GM12891 (cell line): ENCODE results near the gene ADA.

Source experiments
- DNase-seq: peaks from one replicate; pipeline ENCODE4 v3.0.0; 2011; ENCODE audit warnings: low spot score; ENCODE audit not compliant: insufficient read length
- FAIRE-seq: peaks from 2 replicates; lab custom pipeline; 2011; peaks lifted over from hg19 to GRCh38; lab: Jason Lieb, UNC
- PAX5 ChIP-seq: IDR thresholded peaks from 2 replicates; pipeline ENCODE4 v1.6.1; 2011; ENCODE audit warnings: low read length, moderate library complexity, mild to moderate bottlenecking; ENCODE audit not compliant: insufficient read depth, severe bottlenecking
- POLR2A ChIP-seq: IDR thresholded peaks from 2 replicates; pipeline ENCODE4 v1.6.1; 2011; ENCODE audit warnings: low read depth, low read length, control low read depth
- POLR2AphosphoS5 ChIP-seq: IDR thresholded peaks from 2 replicates; pipeline ENCODE4 v1.6.1; 2011; ENCODE audit warnings: low read depth, low read length, control low read depth
- POU2F2 ChIP-seq: IDR thresholded peaks from 2 replicates; pipeline ENCODE4 v1.6.1; 2011; ENCODE audit warnings: low read depth, mild to moderate bottlenecking, control low read depth, low read length, moderate library complexity
- SPI1 ChIP-seq: IDR thresholded peaks from 2 replicates; pipeline ENCODE4 v1.6.1; 2011; ENCODE audit warnings: low read depth, low read length, control low read depth
- TAF1 ChIP-seq: IDR thresholded peaks from 2 replicates; pipeline ENCODE4 v1.6.1; 2011; ENCODE audit warnings: low read depth, low read length, control low read depth

Gene ADA

DNA sequence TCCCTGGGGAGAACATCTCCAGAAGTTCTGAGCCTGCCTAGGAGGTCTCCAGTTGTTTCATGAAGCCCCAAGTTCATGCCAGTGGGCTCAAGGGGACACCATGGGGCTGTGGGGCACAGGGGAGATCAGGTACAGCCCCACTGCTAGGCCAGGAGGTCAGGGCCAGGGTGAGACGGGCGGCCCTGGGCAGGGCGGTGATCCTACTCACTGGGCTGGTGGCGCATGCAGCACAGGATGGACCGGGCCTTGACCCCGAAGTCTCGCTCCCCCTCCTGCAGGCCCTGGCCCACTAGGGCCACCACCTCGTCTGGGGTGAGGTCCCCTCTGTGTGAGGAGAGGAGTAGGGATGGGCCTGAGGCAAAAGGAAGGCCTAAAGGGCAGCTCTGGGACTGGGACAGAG, 26.1 kb downstream of the ADA start:
- FAIRE-seq, result no peak
- no peak for TF ChIP-seq PAX5
- TF ChIP-seq POLR2A, result no peak
- TF ChIP-seq TAF1, result no peak
- TF ChIP-seq SPI1, result no peak
- no peak for TF ChIP-seq POU2F2
- TF ChIP-seq POLR2AphosphoS5, result no peak
- DNase-seq, result no peak

DNA sequence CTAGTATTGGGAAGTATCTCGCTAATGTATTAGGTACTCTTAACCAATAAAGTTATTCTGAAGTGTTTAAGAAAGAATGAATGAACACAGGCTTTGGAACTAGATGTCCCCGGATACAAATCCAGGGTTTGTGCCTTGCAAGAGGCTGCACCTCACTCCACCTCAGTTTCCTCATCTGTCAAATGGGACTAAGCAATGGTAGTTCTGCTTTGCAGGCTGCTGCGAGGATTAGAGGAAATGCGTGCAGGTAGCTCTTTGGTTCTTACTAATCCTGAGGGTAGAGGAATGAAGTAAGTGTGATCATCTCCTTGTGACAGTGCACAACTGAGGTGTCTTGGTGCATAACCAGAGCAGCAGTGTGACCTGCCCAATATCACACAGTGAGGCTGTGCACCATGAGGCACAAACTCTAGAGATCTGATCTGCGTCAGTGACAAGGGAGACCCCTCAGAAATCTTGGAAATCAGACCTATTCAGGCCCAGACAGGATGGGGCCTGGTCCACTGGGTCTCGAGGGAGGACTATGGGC, 26.7 kb downstream of the ADA start:
- FAIRE-seq (no peak), DNase-seq (no peak)
- TF ChIP-seq POU2F2 (no peak), POLR2AphosphoS5 (no peak), TAF1 (no peak), POLR2A (no peak), PAX5 (no peak), SPI1 (no peak)

DNA sequence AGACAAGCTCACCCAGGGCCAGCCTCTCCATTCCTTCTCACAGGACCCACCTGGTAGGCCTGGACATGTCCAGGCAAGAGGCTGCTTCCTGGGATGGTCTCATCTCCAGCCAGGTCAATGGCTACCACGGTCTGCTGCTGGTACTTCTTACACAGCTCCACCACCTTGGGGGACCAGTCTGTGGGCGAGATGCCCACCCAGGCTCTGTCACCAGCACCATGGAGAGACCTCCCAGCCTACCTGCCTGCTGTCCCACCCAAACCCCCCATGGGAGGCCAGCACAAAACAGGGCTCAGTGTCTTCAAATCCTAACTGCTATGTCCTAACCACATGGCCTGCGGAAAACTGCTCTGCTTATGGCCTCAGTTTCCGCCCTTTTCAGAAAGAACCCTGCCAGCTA, 27.3 kb downstream of the ADA start:
- DNase-seq (no peak), FAIRE-seq (no peak)
- no peak for TF ChIP-seq PAX5
- no peak for TF ChIP-seq TAF1
- no peak for TF ChIP-seq POU2F2

DNA sequence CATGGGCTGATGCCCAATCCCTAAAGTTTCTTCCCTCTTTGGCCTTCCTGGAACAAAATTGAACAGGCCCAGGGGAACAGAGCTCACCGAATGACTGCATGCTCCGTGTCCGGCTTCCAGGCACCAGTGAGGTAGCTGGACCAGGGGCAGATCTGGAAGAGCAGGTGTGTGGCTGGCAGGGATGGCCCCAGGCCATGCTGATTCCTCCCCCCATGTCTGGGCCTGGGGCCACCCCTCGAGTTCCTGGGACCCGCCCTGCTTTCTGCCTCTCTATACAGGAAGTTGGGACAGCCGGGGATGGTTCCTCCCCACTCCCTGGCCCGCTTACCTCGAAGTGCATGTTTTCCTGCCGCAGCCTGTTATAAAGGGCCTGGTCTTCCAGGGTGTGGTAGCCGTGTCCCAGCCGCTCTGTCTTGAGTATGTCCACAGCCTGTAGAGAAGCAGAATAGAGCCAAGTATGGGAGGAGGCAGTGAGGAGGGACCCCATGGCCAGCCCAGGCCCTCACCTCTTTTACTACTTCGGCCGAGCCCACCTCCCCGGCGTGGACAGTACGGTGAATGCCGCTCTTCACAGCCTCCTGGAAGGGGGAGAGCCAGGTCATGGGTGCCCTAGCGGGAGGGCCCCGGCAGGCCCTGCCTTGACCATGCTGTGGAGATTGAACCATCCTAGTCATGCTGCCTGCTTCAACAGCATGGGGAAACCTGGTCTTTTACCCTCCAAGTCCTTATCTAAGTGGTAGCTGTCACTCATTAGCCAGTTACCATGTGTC, 28.8 kb downstream of the ADA start:
- TF ChIP-seq TAF1 (no peak), POLR2AphosphoS5 (no peak), PAX5 (no peak), POU2F2 (no peak), POLR2A (no peak)
- FAIRE-seq (no peak), DNase-seq (no peak)

DNA sequence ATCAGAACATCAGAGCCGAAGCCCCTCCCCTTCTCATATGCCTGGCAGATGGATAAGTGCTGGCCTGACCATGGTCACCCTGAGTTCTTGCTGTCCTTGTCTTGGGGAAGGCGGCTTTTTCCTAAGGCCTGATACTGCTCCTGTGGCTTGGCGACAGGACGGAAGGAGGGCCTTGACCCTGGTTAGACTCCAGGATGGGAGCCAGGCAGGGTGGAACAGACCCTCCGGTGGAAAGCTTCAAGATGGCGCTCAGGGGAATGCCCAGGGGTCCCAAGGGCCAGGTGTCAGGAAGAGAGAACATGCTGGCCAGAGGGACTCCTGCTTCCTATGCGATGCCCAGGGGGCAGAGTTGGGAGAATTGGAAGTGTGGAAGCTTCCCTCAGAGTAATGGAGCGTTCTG, 29.6 kb downstream of the ADA start:
- DNase-seq (no peak), FAIRE-seq (no peak)
- no peak for TF ChIP-seq POLR2A
- no peak for TF ChIP-seq PAX5
- TF ChIP-seq SPI1, result no peak
- TF ChIP-seq POLR2AphosphoS5, result no peak
- TF ChIP-seq TAF1, result no peak
- no peak for TF ChIP-seq POU2F2

DNA sequence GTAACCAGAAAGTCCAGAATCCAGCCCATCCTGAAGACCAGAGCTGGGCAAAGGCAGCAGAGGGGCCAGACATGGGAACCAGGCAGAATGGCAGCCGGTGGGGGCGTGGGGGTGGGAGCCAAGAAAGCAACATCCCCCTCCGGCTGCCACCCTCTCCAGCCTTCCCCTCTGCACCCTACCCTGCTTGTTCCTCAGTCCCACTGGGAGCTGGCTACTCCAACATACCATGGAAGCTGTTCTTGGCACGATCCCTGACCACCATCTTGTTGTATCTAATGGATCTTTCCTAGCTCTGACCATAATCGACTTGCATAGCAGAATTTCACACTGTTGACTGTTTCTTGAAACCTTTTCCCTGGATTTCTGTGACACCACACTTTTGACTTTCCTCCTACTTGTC, 30.2 kb downstream of the ADA start:
- DNase-seq, result no peak
- TF ChIP-seq POLR2A (no peak), POU2F2 (no peak), SPI1 (no peak), TAF1 (no peak), PAX5 (no peak), POLR2AphosphoS5 (no peak)
- no peak for FAIRE-seq

DNA sequence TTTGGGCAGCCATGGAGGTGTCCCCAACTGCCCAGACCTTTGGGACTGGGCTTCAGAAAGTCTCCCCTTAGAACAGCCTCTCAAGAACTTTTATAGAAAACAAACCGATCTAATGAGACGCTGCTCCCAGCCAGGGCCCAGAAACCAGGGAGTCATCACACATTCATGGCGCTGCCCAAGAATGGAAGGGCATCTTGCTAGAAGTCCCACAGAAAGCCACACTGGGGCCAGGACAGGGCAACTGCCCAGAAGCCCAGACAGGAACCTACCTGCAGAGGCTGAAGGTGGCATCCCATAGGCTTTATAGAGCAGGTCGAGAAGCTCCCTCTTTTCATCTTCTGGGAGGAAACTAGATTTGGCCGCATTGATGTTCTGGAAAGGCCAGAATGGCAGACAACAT, 31.5 kb downstream of the ADA start:
- DNase-seq (no peak), FAIRE-seq (no peak)
- TF ChIP-seq POU2F2 (no peak), POLR2AphosphoS5 (no peak), PAX5 (no peak), SPI1 (no peak), TAF1 (no peak), POLR2A (no peak)

DNA sequence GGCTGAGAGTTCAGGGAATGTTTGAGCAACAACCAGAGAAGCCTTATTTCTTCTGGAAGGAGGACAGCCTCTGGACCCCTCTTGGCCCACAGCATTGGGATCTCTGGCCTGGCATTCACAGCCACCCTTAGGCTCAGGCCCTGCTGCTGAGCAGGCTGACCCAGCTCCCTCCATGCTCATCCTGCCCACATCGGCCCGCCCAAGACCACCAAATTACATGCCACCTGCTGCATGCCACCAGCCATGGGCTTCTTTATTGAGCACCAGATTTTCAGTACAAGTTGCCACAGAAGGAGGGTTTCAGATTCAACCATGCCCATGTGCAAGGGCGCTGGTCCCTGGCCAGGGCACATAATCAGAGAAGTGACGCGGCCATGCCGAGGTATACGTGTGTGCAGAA, 32.2 kb downstream of the ADA start:
- TF ChIP-seq POU2F2 (no peak), TAF1 (no peak), SPI1 (no peak), POLR2A (no peak), POLR2AphosphoS5 (no peak), PAX5 (no peak)
- no peak for FAIRE-seq

DNA sequence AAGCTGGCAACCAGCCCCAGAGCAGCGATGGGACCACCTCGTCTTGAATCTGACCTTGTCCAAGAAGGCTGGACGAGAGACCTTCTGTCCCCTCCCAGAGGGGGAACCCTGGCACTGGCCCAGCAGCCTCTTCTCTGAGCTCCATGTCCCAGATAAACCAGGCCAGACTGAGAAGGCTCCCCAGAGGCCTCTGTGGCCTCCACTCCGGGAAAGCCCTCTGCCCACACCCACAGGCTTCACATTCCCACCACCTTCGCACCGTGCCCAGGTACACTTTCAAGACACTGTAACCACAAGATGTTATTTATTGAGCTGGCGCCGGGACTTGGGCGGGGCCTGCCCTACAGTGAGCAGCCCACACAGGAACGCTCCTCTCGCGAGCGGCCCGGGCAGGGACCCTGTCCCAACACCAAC, 33.2 kb downstream of the ADA start:
- no peak for TF ChIP-seq PAX5
- no peak for TF ChIP-seq TAF1
- TF ChIP-seq POU2F2, result no peak
- no peak for TF ChIP-seq POLR2AphosphoS5
- TF ChIP-seq SPI1, result no peak
- TF ChIP-seq POLR2A, result no peak
- FAIRE-seq (no peak), DNase-seq (no peak)

More for the DNA sequence above, 32.2 kb downstream of the ADA start:
- DNase-seq, result no peak

DNA sequence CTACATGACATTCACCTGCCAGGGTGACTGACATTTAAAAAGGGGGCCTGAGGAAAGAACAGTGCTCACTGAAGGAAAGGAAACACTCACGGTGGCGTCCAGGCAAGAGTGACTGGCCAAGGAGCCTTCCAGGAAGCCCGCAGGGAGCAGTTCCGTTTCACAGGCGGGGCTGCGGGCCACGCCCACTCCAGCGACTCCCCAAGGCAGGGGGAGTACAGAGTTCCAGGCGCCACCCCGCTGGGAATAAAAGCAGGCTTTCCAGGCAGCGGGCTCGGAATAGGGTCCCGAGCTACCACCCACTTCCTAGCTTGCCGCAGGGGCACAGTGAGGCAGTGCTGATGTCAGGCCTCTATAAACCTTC, 34.9 kb downstream of the ADA start:
- no peak for DNase-seq
- no peak for FAIRE-seq
- TF ChIP-seq POLR2AphosphoS5, result no peak
- TF ChIP-seq SPI1, result no peak
- TF ChIP-seq POU2F2, result no peak
- TF ChIP-seq POLR2A, result no peak

DNA sequence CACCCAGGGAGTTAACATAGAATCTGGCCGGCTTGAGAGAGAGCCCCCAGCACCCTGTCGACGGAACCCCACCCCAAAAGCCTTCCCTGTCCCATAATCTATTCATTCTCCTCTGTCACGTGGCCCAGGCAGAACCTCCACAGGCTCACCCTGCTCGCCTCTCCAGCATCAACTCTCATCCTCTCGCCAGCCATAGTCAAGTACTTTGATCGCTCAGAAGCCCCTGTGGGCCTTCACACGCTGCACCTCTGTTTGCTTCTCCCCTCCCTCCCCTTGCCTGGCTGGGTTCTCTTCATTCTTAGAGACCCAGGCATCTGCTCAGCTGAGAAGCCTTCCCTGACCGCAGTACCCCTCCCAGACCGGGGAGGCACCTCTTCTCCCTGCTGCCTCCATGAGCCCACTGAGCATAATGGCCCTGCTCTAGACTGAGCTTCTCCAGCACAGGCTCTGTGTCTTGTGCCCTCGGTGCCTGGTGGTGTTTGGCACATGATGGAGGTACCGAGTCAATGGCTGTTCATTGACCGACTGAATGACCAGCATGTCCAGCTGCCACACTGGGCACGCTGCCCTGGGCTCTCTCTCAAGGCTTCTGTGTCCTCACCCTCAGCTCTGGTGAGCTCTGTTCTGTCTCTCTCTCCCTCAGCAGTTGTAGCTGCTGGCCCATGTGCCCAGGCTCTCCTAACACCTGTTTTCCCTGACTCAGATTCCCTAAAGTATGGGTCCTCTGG, 35.5 kb downstream of the ADA start:
- FAIRE-seq (no peak), DNase-seq (no peak)
- no peak for TF ChIP-seq POLR2AphosphoS5
- TF ChIP-seq POLR2A, result no peak
- TF ChIP-seq POU2F2, result no peak
- no peak for TF ChIP-seq SPI1
- no peak for TF ChIP-seq PAX5
- TF ChIP-seq TAF1, result no peak
